GM12872 (cell line): ENCODE measurements around the gene KLHL25.
A peak's percentile ranks its signal among the peaks of the same experiment; 100 is the strongest.

ENCODE experiments used
- TF ChIP-seq, protein P1 (sequence below): IDR thresholded peaks from 3 replicates; pipeline ENCODE4 v1.5.1; 2011; ENCODE audit warnings: low read depth, mild to moderate bottlenecking, low read length, moderate library complexity; ENCODE audit not compliant: insufficient read depth

KLHL25 gene, protein sequence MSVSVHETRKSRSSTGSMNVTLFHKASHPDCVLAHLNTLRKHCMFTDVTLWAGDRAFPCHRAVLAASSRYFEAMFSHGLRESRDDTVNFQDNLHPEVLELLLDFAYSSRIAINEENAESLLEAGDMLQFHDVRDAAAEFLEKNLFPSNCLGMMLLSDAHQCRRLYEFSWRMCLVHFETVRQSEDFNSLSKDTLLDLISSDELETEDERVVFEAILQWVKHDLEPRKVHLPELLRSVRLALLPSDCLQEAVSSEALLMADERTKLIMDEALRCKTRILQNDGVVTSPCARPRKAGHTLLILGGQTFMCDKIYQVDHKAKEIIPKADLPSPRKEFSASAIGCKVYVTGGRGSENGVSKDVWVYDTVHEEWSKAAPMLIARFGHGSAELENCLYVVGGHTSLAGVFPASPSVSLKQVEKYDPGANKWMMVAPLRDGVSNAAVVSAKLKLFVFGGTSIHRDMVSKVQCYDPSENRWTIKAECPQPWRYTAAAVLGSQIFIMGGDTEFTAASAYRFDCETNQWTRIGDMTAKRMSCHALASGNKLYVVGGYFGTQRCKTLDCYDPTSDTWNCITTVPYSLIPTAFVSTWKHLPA

DNA sequence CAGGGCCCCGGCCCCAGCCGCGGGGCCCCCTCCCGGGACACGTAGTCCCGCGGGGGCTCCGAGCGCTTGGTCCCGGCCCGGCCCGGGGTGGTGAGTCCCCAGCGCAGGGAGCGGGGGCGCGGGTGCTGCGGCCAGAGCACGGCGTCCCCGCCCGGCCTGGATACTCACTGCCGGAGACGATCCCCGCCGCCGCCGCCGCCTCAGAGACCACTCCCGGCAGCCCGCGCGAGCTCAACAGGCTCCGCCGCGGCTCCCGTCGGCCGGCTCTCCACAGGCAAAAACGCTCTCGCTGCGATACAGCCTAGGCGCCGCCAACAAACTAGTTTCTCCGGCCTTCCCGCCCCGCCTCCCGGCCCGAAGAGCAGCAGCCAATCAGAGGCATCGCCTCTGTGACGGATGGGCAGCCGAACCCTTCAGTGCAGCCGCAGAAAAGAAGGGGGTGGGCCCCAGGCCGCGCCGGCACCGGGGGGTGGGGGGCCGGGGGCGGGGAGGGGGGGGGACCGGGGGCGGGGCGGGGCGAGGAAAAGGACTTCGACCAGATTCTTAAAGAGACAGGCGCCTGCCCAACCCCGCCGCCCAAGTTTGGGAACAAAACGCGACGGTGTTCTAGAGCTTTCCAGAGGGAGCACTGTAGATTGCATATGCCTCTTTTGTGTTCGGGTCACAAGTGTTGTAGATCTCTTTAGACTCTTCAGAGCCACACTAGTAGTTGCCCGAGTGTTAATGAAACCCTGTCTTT, at the start of gene KLHL25:
KLHL25 (minus strand) TSS at position 328 of the 739 bp plus-strand sequence. CDS start 25,115 bp downstream, outside the sequence.
- TF ChIP-seq, protein P1, sequence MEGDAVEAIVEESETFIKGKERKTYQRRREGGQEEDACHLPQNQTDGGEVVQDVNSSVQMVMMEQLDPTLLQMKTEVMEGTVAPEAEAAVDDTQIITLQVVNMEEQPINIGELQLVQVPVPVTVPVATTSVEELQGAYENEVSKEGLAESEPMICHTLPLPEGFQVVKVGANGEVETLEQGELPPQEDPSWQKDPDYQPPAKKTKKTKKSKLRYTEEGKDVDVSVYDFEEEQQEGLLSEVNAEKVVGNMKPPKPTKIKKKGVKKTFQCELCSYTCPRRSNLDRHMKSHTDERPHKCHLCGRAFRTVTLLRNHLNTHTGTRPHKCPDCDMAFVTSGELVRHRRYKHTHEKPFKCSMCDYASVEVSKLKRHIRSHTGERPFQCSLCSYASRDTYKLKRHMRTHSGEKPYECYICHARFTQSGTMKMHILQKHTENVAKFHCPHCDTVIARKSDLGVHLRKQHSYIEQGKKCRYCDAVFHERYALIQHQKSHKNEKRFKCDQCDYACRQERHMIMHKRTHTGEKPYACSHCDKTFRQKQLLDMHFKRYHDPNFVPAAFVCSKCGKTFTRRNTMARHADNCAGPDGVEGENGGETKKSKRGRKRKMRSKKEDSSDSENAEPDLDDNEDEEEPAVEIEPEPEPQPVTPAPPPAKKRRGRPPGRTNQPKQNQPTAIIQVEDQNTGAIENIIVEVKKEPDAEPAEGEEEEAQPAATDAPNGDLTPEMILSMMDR: no peak

DNA sequence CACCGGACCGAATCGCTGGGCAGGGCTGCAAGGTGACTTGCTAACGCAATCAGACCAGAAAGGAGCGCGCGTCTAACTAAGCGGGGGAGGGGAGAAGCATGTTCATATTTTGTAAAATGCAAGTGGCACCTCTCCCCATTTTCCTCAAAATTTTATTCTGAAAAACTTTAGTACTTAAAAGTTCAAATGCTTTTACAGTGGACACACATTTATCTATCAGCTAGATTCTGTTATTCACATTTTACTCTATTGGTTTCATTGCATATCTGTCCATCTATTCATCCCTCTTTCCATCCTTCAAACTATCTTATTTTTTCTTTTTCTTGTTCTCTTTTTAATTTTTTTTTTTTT, 46.1 kb upstream of the KLHL25 start:
- TF ChIP-seq, protein P1: no peak

DNA sequence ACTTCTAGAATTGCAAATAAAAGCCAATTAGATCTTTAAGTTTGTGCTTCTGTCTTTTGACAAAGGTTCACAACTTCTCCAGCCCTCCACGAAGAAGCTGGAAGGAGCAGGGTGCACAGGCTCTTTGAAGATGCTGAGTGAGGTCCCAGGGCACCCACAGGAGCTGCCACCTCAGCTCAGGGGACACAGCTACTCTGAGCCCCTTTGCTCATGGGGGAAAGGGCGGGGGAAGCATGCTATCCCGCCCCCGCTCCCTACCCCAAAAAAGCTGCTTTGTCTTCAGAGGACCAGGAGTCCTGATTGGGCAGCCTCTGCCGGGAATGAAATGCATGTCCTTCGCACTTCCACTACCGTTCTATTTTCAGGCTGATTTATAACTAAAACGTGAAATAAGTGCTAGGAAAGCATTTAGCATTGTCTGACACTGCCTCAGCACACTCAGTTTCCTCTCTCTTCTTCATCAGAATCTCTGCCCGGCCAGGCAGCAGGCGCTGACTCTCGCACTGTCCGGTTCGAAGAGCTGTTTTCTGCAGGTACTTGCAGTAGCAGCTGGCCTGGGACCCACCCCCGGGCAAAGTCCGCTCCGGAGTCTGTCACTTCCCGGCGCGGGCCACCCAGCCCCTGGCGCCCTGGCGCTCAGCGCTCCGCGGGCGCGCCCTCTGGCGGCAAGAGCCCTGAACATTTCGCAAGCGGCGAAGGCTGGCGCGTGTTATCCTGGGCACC, 45.5 kb upstream of the KLHL25 start:
- TF ChIP-seq, protein P1: peak; percentile 90

DNA sequence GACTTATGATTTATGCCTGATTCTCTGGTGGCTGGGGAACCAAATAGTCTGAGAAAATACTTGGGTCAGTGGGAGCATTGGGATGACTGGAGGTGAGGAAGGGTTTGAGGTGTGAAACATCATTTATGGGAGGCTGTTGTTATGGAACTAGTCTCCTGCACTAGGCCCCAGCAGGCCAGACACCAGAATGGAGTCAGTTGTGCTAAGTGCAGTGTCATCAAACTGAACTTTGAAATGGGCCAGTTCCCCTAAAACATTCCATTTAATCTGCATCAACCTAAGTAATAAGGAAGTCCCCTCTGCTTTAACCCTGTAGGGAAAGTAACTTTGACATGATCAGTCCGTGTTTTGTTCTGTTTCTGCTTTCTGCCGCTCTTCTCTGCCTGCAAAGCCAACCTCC, 44.9 kb upstream of the KLHL25 start:
- TF ChIP-seq, protein P1: no peak

DNA sequence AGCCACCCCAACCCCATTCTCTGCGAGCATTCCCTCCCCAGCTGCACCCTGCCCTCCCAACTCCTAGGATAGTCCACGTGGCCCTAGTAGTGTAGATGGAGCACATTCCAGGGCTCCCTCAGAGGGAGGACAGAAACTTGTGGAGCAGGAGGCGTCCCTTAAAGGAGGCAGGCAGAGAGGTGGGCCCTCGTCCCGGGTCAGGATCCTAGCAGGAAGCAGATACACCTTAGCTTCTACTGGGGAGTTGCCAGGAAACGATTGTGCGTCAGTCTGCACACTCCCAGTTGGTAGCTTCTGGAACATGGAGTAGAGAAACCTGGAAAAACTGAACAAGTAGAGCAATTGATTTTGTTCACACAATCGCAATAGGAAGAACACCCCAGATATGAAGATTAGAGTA, 43.9 kb upstream of the KLHL25 start:
- TF ChIP-seq, protein P1: no peak

DNA sequence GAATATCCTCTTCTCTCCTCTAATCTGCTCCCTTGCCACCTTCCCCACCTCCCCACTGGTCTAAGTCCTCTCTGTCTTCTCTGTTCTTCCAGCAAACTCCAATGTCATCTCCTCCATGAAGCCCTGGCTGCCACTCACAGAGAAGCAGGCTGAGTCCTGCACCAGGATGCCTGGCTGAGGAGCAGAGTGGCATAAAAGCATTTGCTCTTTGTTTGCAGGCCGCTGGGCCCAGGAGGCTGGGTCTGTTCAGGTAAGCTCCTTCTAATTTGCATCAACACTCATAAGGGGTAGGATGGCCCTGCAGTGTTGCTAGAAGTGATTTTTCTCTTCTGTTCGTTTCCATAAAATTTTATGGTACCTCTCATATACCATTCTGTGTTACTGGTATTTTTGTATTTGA, 43.2 kb upstream of the KLHL25 start:
- TF ChIP-seq, protein P1: no peak

DNA sequence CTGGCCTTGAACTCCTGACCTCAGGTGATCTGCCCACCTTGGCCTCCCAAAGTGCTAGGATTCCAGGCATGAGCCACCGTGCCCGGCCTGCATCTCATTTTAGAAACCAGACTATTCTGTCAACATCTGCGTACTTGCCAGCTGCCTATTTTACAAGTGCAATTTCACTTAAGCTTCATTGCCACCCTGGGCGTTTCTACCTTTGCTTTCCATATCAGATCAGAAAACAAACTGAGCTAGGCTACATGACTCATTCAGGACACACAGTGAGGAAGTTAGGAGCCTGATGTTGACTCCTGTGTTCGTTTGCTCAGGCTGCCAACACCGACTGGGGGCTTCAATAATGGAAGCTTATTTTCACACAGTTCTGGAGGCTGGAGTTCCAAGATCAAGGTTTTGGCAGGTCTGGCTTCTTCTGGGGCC, 42.3 kb upstream of the KLHL25 start:
- TF ChIP-seq, protein P1: no peak
